ENCODE measurements around the gene IPPK.
"Not testable (repeated sequence)": the region's sequence is repeated elsewhere in the genome, so short reads cannot be mapped to it uniquely, and the experiment has no call there.

Gene IPPK

DNA sequence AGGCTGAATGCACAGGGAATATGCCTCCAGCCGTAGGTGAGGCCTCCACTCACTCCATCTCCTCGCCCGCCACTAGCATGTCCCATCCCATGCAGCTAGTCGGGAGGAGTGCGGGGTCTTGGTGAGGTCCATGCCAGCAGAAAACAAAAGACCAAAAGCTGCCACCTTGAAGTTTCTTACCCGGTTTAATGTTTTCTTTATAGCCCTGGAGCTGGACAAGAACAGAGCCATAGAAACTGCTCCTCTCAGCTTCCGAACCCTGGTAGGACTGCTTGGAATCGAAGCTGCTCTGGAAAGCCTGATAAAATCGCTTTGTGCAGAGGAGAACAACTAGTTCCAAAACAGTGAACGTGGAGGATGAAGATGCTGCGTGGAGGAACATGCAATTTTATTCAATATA is 57.1 kb downstream of the IPPK start:
- no peak for DNase-seq

GRCh38 chr9:92612292-92612691 is 57.6 kb downstream of the IPPK start:
- no peak for DNase-seq

DNA sequence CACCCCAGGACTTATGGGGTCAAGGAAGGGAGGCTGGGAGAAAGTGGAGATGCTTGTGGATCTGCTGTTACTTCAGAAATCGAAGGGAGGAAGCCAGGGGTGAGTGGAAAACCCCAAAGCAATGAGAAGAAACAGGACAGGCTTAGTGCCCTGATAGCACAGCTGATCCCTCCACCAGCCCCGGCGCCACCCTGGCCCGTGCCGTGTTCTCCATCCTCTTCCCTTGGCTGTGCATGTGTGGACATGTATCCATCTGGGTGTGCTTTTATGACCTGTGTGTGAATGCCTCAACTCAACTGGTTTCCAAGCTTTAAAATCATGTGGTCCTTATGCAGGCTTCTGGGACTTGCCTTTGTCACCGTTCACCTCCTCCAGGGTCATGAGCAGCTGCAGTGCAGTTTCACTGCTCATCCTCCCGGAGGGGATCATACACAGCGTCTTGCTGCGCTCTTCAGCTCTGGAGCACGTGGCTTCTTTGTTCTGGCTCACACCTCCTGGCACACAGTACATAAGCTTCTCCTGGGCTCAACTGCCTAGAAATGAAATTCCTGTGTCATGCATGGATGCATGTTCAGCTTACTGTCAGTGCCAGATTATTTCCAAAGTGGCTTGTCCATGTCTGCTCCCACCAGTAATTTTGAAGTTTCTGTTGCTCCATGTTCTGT is 58.2 kb downstream of the IPPK start:
- DNase-seq = no peak

DNA sequence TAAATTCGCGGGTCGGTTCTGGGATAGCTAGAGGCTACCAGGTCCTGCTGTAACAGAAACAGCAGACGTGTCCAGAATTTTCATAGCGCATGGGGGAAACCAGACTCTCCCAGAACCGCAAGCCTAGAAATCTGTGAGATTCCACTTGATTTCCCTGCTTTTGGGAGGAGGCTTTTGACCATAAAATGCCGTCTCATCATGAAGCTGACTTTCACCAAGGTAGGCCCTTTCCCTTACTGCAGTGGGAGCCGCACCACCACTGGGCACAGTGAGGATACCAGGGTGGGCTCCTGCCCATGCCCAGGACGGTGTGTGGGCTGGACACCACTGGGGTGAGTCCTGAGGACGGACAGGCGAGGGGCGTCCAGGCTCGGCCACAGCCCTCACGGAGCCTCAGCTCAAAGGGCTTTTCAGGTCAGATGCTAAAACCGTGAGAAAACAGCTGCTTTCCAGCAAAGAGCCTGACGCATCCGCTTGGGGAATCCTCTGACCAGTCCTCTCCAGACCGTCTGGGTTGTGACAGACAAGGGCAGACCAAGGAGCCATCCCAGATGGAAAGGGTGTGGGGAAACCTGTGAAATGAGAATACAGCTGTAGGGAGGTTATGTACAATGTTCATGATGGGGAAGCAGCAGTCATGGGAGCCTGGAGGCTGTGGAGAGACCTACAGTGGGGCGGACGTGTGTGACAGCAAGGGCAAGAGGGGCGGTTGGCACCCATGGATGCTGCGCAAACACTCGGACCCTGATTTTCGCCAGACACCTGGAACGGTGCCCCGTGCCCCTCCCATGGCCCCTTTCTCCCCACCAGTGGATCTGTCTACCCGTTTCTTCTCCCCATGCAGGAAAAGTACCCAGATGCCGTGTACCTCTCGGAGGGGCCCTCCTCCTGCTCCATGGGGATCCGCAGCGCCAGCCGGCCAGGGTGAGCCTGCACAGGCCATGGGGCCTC is 59.2 kb downstream of the IPPK start:
- no peak for DNase-seq

DNA sequence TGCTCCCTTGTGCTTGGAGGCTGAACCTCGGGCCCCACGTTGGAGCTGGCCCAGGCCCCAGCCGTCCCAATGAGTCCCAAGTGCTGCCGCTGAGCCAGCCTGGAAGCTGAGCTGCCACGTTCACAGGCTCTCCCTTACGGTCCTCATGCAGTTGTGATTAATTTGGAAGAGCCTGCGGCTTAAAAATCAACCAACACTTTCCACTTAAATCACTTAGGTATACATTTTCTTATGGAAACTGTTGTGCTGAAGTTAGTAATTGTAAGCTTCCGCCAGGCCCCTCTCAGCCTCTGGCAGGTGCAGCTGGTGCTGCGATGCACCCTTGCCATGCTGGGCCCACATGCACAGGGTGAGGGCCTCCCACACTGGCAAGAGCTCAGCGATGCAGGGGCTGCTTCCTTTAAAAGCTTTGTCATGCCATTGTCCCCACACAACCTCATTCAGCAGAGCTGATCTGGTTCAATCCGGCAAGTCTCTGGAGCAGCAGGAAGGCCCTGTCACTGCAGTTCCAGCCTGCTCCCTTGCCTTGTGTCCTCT is 61.0 kb downstream of the IPPK start:
- DNase-seq = no peak

- no peak for DNase-seq
These were observed 61.6 kb downstream of the IPPK start for GRCh38 chr9:92608241-92608908.

DNA sequence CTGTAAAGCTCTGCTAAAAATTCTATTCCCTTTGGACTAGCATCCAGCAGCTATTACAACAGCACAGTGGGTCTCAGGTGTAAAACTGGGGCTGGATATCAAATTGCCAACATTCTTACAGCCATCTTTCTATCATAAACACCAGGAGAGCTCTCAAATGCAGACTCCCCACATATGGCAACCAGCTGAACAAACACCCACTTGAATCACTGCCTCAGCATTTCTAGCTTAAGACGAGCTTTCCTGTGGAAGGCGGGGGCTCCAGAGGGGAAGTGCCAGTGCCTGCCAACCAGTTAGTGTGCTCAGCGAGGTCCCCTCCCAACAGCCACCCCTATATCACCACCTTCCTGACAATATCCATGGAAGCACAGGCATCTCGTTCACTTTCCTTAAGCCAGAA is 62.2 kb downstream of the IPPK start:
- no peak for DNase-seq

GRCh38 chr9:92607088-92607487 is 62.8 kb downstream of the IPPK start:
- DNase-seq = no peak

DNA sequence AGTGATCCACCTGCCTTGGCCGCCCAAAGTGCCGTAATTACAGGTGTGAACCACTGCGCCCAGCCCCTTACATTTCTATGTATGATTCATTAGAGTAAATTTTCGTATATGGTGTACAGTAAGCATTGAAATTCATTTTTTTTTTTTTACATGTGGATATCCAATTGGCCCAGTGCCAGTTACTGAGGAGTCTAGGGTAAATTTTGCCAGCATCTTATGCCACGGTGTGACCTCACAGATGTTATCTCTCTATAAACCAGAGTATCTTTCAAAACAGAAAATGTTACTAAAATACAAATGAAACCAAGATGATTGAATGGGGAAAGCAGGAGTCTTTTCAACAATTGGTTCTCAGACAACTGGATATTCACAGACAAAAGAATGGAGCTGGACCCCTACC is 64.7 kb downstream of the IPPK start:
- no peak for DNase-seq

- DNase-seq = no peak
These were observed 65.9 kb downstream of the IPPK start for GRCh38 chr9:92603990-92604389.

DNA sequence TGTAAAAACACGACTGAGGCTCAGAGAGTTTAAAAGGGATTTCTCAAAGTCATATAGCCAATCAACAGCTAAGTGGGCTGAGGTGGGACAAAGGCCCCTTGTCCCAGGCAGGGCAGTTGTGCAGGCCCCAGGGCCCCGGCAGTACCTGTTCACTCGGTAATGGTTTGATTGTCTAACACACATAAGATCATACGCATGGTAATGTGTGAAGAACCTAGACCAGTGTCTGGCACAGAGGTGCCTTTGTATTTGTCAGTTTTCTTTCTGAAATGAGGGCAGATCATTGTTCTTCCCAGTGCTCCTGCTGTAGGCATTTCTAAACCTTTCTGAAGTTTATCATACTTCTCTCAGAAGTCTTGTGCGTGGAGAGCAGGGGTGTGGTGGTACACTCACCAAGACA is 66.8 kb downstream of the IPPK start:
- no peak for DNase-seq

GRCh38 chr9:92602413-92602812 is 67.5 kb downstream of the IPPK start:
- no peak for DNase-seq

- DNase-seq = no peak
These were observed 68.5 kb downstream of the IPPK start for GRCh38 chr9:92601451-92601850.

DNA sequence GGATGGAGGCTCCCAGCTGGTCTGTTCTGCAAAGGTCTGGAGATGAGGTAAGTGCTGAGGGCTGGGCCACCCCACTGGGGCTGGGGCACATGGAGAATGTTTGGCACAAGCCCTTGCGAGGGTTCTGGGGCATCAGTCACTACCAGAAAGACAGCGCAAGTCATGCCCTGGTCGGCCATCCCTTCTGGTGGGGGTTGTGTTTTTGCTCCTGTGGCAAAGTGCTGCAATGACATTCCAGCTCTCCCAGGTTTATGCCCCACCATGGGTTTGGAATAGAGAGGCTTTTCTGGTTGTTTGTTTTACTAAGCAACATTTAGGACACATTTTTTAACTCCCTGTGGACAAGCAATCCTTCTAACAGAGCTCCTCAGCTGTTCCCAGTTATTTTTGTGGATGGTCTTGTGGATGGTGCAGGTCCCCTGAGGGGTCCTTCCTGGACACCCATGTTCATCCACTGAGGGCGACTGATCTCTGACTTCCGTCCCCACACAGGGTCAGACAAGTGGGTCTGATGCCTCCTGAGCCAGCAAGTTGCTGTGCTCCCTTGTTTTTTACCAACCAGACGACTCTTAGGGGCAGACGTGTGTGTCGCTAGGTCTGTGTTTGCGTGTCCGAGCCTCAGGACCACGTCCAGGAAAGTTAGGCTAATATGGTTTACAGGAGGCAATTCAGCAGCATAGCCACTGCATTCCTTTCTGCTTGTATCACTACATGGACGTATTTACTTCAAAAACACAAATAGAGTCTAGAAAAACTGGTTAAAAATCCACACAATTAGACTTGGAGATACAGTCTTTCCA is 69.3 kb downstream of the IPPK start:
- DNase-seq = no peak

- no peak for DNase-seq
These were observed 69.9 kb downstream of the IPPK start for GRCh38 chr9:92599938-92600461.

DNA sequence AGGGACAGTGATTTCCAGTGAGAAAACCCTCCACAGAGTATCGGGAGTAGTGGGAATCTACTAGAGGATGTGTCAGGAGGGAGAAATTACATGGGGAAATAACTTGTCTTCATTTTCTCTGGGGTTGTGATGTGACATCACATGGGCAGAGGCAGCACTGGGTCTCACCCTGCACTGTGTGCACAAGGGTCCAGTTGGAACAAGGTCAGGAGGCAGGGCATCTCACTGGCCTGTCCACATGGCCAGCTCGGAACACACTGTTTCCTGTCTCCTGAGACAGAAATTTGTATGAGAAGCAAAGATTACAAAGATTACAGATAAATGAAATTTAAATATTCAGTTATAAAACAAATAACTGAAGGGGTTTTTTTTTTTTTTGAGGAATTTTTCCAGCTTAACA is 71.5 kb downstream of the IPPK start:
- no peak for DNase-seq

GRCh38 chr9:92595930-92596329 is 74.0 kb downstream of the IPPK start:
- no peak for DNase-seq

- DNase-seq = not testable (repeated sequence)
These were observed 74.9 kb downstream of the IPPK start for GRCh38 chr9:92595075-92595474.

GRCh38 chr9:92592946-92593861 is 76.7 kb downstream of the IPPK start:
- no peak for DNase-seq

DNA sequence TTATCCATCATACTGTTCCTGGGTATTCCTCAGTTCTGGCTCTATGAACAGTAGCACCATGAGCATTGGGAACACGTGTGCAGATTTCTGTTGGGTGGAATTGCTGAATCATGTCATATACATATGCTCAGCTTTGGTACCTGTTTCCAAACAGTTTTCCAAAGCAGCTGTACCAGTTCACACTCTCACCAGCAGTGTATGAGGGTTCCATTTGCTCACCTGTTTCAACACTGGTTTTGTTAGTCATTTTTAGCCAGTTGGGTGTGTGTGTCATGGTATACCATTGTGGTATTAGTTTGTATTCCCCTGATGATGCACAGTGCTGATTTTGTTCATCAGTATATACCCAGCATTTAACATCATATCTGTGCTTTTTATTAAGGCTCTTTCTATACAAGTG is 77.4 kb downstream of the IPPK start:
- no peak for DNase-seq

DNA sequence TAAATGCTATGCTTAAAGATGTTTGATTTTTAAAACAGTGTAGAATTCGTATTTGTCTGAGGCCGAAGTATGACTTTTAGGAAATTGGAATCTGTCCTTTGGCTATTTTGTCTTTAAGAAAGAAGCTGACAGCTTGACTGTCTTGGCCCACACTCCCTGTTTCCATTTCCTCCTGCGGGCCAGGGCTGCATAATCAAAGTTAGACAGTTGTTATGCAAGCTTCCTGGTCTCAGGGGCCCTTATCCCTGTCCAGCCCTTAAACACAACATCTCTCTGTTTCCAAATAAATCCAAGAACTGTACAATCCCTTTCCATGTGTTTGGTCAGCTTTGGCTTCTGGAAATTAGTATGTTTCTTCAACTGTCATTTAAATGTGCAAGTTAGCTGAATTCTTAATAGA is 79.6 kb downstream of the IPPK start:
- no peak for DNase-seq

Measured in stimulated activated CD4-positive, alpha-beta T cell treated with anti-CD3 and anti-CD28 coated beads, Interleukin-4, amount 100 ng/mL, for 4 hours (primary cell).